Neuronal stem cell (in vitro differentiated cells): ENCODE measurements around the gene FAAP100. TPM values are rescaled to one million over a fixed set of nuclear protein-coding genes. Genes with fewer than 3 reads are reported as not detected.

Experiments used
- DNase-seq: peaks from one replicate; pipeline ENCODE4 v3.0.0-alpha.2; 2013; ENCODE audit warnings: low spot score
- H2AFZ ChIP-seq: one replicate; pipeline ENCODE4 v1.6.1; 2013; ENCODE audit warnings: mild to moderate bottlenecking, low read length, inconsistent platforms
- H2AK5ac ChIP-seq: 2 replicates; pipeline ENCODE4 v1.6.1; 2013; ENCODE audit warnings: low read depth, mild to moderate bottlenecking, inconsistent platforms, low read length, moderate library complexity, mixed read lengths
- H2BK120ac ChIP-seq: 2 replicates; pipeline ENCODE4 v1.6.1; 2013; ENCODE audit warnings: low read depth, mild to moderate bottlenecking, inconsistent platforms, low read length, moderate library complexity, mixed read lengths
- H2BK12ac ChIP-seq: one replicate; pipeline ENCODE4 v1.6.1; 2013; ENCODE audit warnings: low read length, inconsistent platforms
- H2BK15ac ChIP-seq: 2 replicates; pipeline ENCODE4 v1.6.1; 2013; ENCODE audit warnings: mild to moderate bottlenecking, low read length, inconsistent platforms, mixed read lengths
- H2BK5ac ChIP-seq: one replicate; pipeline ENCODE4 v1.6.1; 2013; ENCODE audit warnings: inconsistent platforms, mild to moderate bottlenecking, low read length, moderate library complexity
- H3K14ac ChIP-seq: one replicate; pipeline ENCODE4 v1.6.1; 2013; ENCODE audit warnings: low read length, inconsistent platforms
- H3K18ac ChIP-seq: 2 replicates; pipeline ENCODE4 v1.6.1; 2013; ENCODE audit warnings: low read length, inconsistent platforms
- H3K23ac ChIP-seq: 2 replicates; pipeline ENCODE4 v1.6.1; 2013; ENCODE audit warnings: low read depth, mild to moderate bottlenecking, mixed read lengths, low read length, inconsistent platforms; ENCODE audit not compliant: poor library complexity
- H3K27ac ChIP-seq: replicated peaks from 3 replicates; pipeline ENCODE4 v1.5.1; 2013; ENCODE audit warnings: low read length, inconsistent platforms
- H3K27me3 ChIP-seq, 3 experiments: 2 replicates each; pipeline ENCODE4 v1.6.1; 2013; ENCODE audit warnings: low read length in 3 of 3, mild to moderate bottlenecking in 2 of 3, inconsistent platforms in 1 of 3, low read depth in 1 of 3, mixed read lengths in 1 of 3, moderate library complexity in 1 of 3; ENCODE audit not compliant: control insufficient read depth in 3 of 3, insufficient read depth in 3 of 3
- H3K36me3 ChIP-seq, 2 donors: replicated peaks in 1 of 2; 2 replicates each; pipeline ENCODE4 v1.6.1; 2013; ENCODE audit warnings: low read length in 2 of 2; ENCODE audit not compliant: control insufficient read depth in 2 of 2, insufficient read depth in 2 of 2
- H3K4ac ChIP-seq: 2 replicates; pipeline ENCODE4 v1.6.1; 2013; ENCODE audit warnings: inconsistent platforms, mild to moderate bottlenecking, low read length, moderate library complexity
- H3K4me1 ChIP-seq, 2 donors: 1 replicate in 1 of 2; 2 replicates in 1 of 2; pipeline ENCODE4 v1.6.1; 2013; ENCODE audit warnings: low read length in 2 of 2, low read depth in 1 of 2; ENCODE audit not compliant: control insufficient read depth in 2 of 2, insufficient read depth in 1 of 2
- H3K4me2 ChIP-seq: one replicate; pipeline ENCODE4 v1.6.1; 2013; ENCODE audit warnings: mild to moderate bottlenecking, low read length, inconsistent platforms; ENCODE audit not compliant: insufficient read depth, poor library complexity, severe bottlenecking
- H3K4me3 ChIP-seq, 2 donors: 2 replicates each; pipeline ENCODE4 v1.5.1; 2013; ENCODE audit warnings: low read length in 2 of 2, mild to moderate bottlenecking in 2 of 2, inconsistent platforms in 1 of 2, moderate library complexity in 1 of 2
- H3K79me1 ChIP-seq: one replicate; pipeline ENCODE4 v1.6.1; 2013; ENCODE audit warnings: low read depth, mild to moderate bottlenecking, inconsistent platforms, low read length, moderate library complexity
- H3K9ac ChIP-seq: one replicate; pipeline ENCODE4 v1.6.1; 2013; ENCODE audit warnings: mild to moderate bottlenecking, low read depth, low read length, inconsistent platforms; ENCODE audit not compliant: poor library complexity
- H3K9me3 ChIP-seq, 2 donors: replicated peaks in 1 of 2; 2 replicates each; pipeline versions ENCODE3 to v1.6.1; 2013; ENCODE audit warnings: low read length in 2 of 2, mild to moderate bottlenecking in 2 of 2, inconsistent platforms in 1 of 2, low read depth in 1 of 2, mixed read lengths in 1 of 2, moderate library complexity in 1 of 2; ENCODE audit not compliant: control insufficient read depth in 2 of 2, insufficient read depth in 1 of 2
- H4K8ac ChIP-seq: one replicate; pipeline ENCODE4 v1.6.1; 2013; ENCODE audit warnings: low read depth, mild to moderate bottlenecking, inconsistent platforms, low read length, moderate library complexity
- H4K91ac ChIP-seq: one replicate; pipeline ENCODE4 v1.6.1; 2013; ENCODE audit warnings: low read length, low read depth, mild to moderate bottlenecking, inconsistent platforms; ENCODE audit not compliant: poor library complexity
- WGBS, 2 donors: extraction: QIAGEN DNeasy Blood & Tissue Kit; methylation state at CpG; one replicate each; pipeline ENCODE4 v1.1.7; 2013; ENCODE audit warnings: missing lambda C conversion rate in 2 of 2, mixed read lengths in 1 of 2; ENCODE audit not compliant: insufficient read length in 2 of 2, insufficient replicate concordance in 1 of 2; ENCODE audit errors: extremely low coverage in 2 of 2; 5-methylcytosine and 5-hydroxymethylcytosine counted together
- small RNA-seq: library from polyadenylated mRNA; stranded (forward); fragments of <200 nt; extraction: miRNeasy Mini kit (QIAGEN cat#:217004); gene quantifications from one replicate; pipeline ENCODE3, GENCODE V24; 2013; ENCODE audit not compliant: insufficient read depth

The FAAP100 gene

GRCh38 chr17:81491181-81491581, 61.0 kb downstream of the FAAP100 start:
- WGBS, 2 donors: no CpG with 5 or more reads among the region's 5 CpGs

GRCh38 chr17:81489998-81490992, 61.9 kb downstream of the FAAP100 start:
- Histone ChIP-seq H3K18ac (peak overlapping the region; percentile 23), H3K4me1 (peaks cover 20 to 38% of the 10 kb centered on the region in 2 donors), H4K8ac (peak overlapping the region; percentile 58), H3K4ac (no peak overlapping the region), H2AFZ (peak overlapping the region; percentile 70), H2BK15ac (peak overlapping the region; percentile 18), H3K36me3 (no peaks in the 10 kb centered on the region), H3K27me3 (peaks cover 0 to 2% (median 0%) of the 10 kb centered on the region in 3 experiments), H3K23ac (no peak overlapping the region), H3K14ac (peak overlapping the region; percentile 32), H3K9me3 (no peaks in the 10 kb centered on the region), H2BK120ac (no peak overlapping the region), H2BK12ac (no peak overlapping the region), H3K9ac (peak overlapping the region; percentile 65), H3K27ac (no peak overlapping the region), H3K4me2 (no peak overlapping the region), H4K91ac (peak overlapping the region; percentile 28), H3K79me1 (peaks cover 2% of the 10 kb centered on the region), H2BK5ac (peak overlapping the region; percentile 40), H3K4me3 (no peak overlapping the region), H2AK5ac (peak overlapping the region; percentile 64)
- no peak for DNase-seq
- WGBS, 2 donors: no CpG with 5 or more reads among the region's 14 CpGs

More at GRCh38 chr17:81491181-81491581, 61.0 kb downstream of the FAAP100 start:
- peaks cover 0 to 2% (median 0%) of the 10 kb centered on the region in 3 experiments for H3K27me3 ChIP-seq
- H2BK120ac ChIP-seq: no peak overlapping the region
- no peak overlapping the region for H3K9ac ChIP-seq
- H3K4me1 ChIP-seq: peaks cover 20 to 35% of the 10 kb centered on the region in 2 donors
- no peak overlapping the region for H3K14ac ChIP-seq
- peaks cover 2% of the 10 kb centered on the region for H3K79me1 ChIP-seq
- H3K9me3 ChIP-seq: no peaks in the 10 kb centered on the region
- H2AFZ ChIP-seq: no peak overlapping the region
- H2BK12ac ChIP-seq: no peak overlapping the region
- no peak overlapping the region for H2BK5ac ChIP-seq
- no peak overlapping the region for H3K23ac ChIP-seq
- H4K8ac ChIP-seq: no peak overlapping the region
- no peak for DNase-seq
- no peak overlapping the region for H3K4me2 ChIP-seq
- no peak overlapping the region for H4K91ac ChIP-seq
- no peak overlapping the region for H3K4ac ChIP-seq
- H3K27ac ChIP-seq: no peak overlapping the region
- H3K36me3 ChIP-seq: no peaks in the 10 kb centered on the region
- no peak overlapping the region for H3K4me3 ChIP-seq
- peak overlapping the region; percentile 20 for H2BK15ac ChIP-seq
- peak overlapping the region; percentile 89 for H2AK5ac ChIP-seq
- H3K18ac ChIP-seq: peak overlapping the region; percentile 27

Small RNAs within 50 kb of the gene (small RNA-seq; reads per million reads assigned to genes)
- gene RF00019: not detected
